Activated CD8-positive, alpha-beta T cell treated with anti-CD3 and anti-CD28 coated beads for 36 hours (primary cell): ENCODE results near the gene LTBP3. TPM values are rescaled to one million over a fixed set of nuclear protein-coding genes. Genes with fewer than 3 reads are reported as not detected.

Experiments
- ATAC-seq: fragments of 200-7000 bp; cut with Tn5 transposase; one replicate; pipeline ENCODE4 v1.10.0; 2021; ENCODE audit warnings: mild to moderate bottlenecking, moderate library complexity
- CTCF ChIA-PET: fragments of 350-600 bp; sonication (Branson Sonifier 250); formaldehyde crosslinking; loops from one replicate; lab custom pipeline; 2021; ENCODE audit warnings: antibody characterized with exemption; lab: Charles Lee
- POLR2A ChIA-PET: fragments of 350-600 bp; sonication (Branson Sonifier 250); formaldehyde crosslinking; loops from one replicate; lab custom pipeline; 2021; ENCODE audit warnings: antibody characterized with exemption; lab: Charles Lee
- DNase-seq: peaks from one replicate; pipeline ENCODE4 v3.0.0-alpha.2; 2020
- H3K27ac Mint-ChIP-seq: one replicate; pipeline ENCODE4 v1.8.0; 2021; ENCODE audit warnings: mild to moderate bottlenecking, mixed read lengths
- H3K27me3 Mint-ChIP-seq: one replicate; pipeline ENCODE4 v1.8.0; 2021; ENCODE audit warnings: mixed read lengths
- H3K36me3 Mint-ChIP-seq: one replicate; pipeline ENCODE4 v1.8.0; 2021; ENCODE audit warnings: low read depth, mixed read lengths
- H3K4me1 Mint-ChIP-seq: one replicate; pipeline ENCODE4 v1.8.0; 2021; ENCODE audit warnings: low read depth, mixed read lengths
- H3K4me3 Mint-ChIP-seq: one replicate; pipeline ENCODE4 v1.8.0; 2021; ENCODE audit warnings: mild to moderate bottlenecking, moderate library complexity, mixed read lengths
- H3K9me3 Mint-ChIP-seq: one replicate; pipeline ENCODE4 v1.8.0; 2021; ENCODE audit warnings: mixed read lengths
- intact Hi-C: fragments of 100-400 bp; cut with micrococcal nuclease; formaldehyde crosslinking; loops from one replicate; pipeline ENCODE4 v1.10.0; 2022
- total RNA-seq, 2 experiments: library from RNA; stranded (reverse); gene quantifications; one replicate each; pipeline ENCODE4 v1.2.3, GENCODE V29; 2021
- TF ChIP-seq, protein P1 (sequence below): fragments of 200-600 bp; IDR thresholded peaks from one replicate; pipeline ENCODE4 v1.8.0; 2022; ENCODE audit warnings: antibody characterized with exemption, mild to moderate bottlenecking

LTBP3 gene
- total RNA-seq, 2 experiments from 2014 or later = 55.4 to 56.0 TPM

DNA sequence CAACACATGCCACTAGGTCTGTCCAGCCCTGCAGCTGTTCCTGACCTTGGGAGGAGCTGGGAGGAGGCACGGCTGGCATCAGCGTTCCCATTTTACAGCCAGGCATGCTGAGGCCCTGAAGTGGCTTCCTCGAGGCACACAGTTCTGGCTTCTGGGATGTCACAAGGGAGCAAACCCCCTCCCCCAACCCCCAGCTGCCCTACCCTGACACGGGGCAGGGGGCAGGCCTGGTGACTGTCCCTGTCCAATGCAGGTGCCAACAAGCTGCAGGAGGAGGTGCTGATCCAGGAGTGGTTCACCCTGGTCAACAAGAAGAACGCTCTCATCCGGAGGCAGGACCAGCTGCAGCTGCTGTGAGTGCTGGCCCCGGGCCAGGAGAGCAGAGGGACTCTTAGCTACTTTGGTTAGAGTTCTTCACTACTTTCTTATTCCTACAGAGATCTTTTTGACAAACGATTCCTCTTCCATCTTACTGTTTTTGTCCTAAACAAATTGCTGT lies 32.1 kb upstream of the LTBP3 start:
- H3K4me1 Mint-ChIP-seq = peaks cover 45% of the 10 kb centered on the region
- DNase-seq (no peak), ATAC-seq (no peak)
- POLR2A ChIA-PET = interaction anchor here (2.0 to 6.7 kb wide), 4 partner anchors 13 to 24 kb away, joined by 9 to 87 read pairs (median 32); partner anchors contain the start of genes EHBP1L1, FAM89B, MAP3K11 and PCNX3
- H3K27ac Mint-ChIP-seq = peak overlapping the region; percentile 74
- no peaks in the 10 kb centered on the region for H3K9me3 Mint-ChIP-seq
- peaks cover 22% of the 10 kb centered on the region for H3K36me3 Mint-ChIP-seq
- H3K4me3 Mint-ChIP-seq = no peak overlapping the region
- intact Hi-C loops = no loop called here
- CTCF ChIA-PET = interaction anchor here (0.7 to 7.6 kb wide), 12 partner anchors 12 to 390 kb away, joined by 3 to 84 read pairs (median 6); partner anchors contain the start of genes EHBP1L1, FAM89B, PCNX3 and RELA
- H3K27me3 Mint-ChIP-seq = no peaks in the 10 kb centered on the region
- TF ChIP-seq, protein P1, sequence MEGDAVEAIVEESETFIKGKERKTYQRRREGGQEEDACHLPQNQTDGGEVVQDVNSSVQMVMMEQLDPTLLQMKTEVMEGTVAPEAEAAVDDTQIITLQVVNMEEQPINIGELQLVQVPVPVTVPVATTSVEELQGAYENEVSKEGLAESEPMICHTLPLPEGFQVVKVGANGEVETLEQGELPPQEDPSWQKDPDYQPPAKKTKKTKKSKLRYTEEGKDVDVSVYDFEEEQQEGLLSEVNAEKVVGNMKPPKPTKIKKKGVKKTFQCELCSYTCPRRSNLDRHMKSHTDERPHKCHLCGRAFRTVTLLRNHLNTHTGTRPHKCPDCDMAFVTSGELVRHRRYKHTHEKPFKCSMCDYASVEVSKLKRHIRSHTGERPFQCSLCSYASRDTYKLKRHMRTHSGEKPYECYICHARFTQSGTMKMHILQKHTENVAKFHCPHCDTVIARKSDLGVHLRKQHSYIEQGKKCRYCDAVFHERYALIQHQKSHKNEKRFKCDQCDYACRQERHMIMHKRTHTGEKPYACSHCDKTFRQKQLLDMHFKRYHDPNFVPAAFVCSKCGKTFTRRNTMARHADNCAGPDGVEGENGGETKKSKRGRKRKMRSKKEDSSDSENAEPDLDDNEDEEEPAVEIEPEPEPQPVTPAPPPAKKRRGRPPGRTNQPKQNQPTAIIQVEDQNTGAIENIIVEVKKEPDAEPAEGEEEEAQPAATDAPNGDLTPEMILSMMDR = no peak

DNA sequence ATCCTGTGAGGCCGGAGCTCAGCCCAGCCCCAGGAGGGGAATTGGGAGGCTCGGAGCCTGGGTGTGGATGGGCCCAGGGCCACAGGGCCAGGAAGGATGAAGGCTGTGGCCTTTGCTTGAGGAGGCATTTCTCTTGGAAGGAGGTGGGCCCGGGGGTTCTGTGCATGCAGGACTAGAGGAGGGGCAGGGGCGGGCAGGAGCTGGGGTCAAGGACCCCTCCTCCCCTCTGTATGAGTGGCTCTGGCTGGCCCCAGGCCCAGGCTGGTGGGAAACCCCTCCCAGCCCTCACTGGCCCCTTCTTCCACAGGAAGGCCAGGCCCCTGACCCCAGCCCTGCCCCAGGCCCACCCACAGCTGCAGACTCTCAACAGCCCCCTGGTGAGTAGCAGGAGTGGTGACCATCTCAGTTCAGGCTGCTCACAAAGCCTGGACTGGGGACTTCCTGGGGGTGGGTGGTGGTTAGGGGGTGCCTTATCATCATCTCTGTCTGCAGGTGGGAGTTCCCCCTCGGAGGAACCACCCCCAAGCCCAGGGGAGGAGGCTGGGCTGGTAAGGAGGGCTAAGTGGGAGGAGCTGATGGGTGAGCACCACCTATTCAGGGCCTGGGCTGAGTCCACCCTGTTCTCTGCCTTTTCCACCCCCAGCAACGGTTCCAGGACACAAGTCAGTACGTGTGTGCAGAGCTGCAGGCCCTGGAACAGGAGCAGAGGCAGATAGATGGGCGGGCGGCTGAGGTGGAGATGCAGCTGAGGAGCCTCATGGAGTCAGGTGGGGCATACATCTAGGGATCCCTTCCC lies 31.5 kb upstream of the LTBP3 start:
- CTCF ChIA-PET = interaction anchor here (0.7 to 7.6 kb wide), 16 partner anchors 13 to 389 kb away, joined by 3 to 84 read pairs (median 6); partner anchors contain the start of genes EHBP1L1, FAM89B, PCNX3 and RELA
- peak overlapping the region; percentile 94 for H3K27ac Mint-ChIP-seq
- DNase-seq (peak; percentile 91), ATAC-seq (peak; percentile 79)
- peaks cover 40% of the 10 kb centered on the region for H3K4me1 Mint-ChIP-seq
- TF ChIP-seq, protein P1 = no peak
- POLR2A ChIA-PET = interaction anchor here (0.8 to 6.7 kb wide), 5 partner anchors 12 to 165 kb away, joined by 3 to 87 read pairs (median 13); partner anchors contain the start of genes EHBP1L1, FAM89B, MAP3K11 and PCNX3
- H3K4me3 Mint-ChIP-seq = no peak overlapping the region
- H3K27me3 Mint-ChIP-seq = no peaks in the 10 kb centered on the region
- no peaks in the 10 kb centered on the region for H3K9me3 Mint-ChIP-seq
- intact Hi-C loops = loop anchor here (2.0 kb wide), 1 partner anchor 15 kb away; no protein-coding TSS in a partner anchor
- peaks cover 22% of the 10 kb centered on the region for H3K36me3 Mint-ChIP-seq

DNA sequence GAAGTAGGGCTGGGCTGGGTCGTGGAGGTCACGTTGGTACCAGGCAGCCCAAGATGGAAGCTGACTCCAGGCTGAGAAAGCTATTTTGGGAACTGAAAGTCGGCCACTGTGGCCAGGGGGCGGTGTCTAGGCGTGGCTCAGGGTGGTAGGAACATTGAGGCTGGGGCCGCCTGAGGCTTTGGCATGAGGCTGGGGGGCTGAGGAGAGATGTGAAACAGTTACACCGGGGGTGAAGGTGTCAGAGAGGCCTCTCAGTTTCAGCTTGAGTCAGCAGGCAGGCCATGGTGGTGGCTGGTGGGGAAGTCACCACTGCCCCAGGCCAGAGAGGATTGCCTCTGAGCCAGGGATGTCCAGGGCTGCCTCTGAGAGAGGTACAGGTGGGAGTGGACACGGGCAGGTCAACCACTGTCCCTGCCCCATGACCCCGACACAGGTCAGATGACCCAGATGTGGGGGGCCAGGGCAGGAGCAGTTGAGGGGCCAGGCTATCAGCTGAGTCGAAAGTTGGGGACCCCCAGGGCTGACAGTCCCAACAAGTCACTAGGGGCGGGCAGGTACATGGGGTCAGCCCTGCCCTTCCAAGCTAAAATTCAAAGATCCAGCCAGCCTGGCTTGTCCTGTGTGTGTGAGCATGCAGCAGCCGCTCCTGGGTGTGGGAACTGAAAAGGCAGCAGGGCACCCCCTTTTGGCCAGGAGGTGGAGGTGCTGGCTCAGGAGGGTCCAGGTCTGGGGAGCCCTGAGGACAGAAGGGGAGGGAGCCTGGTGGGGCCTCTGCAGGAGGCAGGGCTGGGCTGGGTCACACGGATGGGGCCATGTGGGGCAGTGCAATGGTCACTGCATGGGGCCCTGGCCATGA lies 30.3 kb upstream of the LTBP3 start:
- H3K4me1 Mint-ChIP-seq = peaks cover 40% of the 10 kb centered on the region
- ATAC-seq (peak; percentile 76), DNase-seq (peak; percentile 93)
- ChIA-PET POLR2A (interaction anchor here (0.7 to 6.7 kb wide), 19 partner anchors 11 to 284 kb away, joined by 3 to 87 read pairs (median 4); partner anchors contain the start of genes EFEMP2, EHBP1L1, FAM89B and MAP3K11), CTCF (interaction anchor here (0.6 to 7.6 kb wide), 25 partner anchors 9 to 191 kb away, joined by 3 to 84 read pairs (median 5); partner anchors contain the start of genes EHBP1L1, FAM89B, PCNX3 and RELA)
- no peaks in the 10 kb centered on the region for H3K27me3 Mint-ChIP-seq
- TF ChIP-seq, protein P1 = peak; percentile 75
- H3K4me3 Mint-ChIP-seq = peak overlapping the region; percentile 36
- no peaks in the 10 kb centered on the region for H3K9me3 Mint-ChIP-seq
- H3K27ac Mint-ChIP-seq = peak overlapping the region; percentile 94
- H3K36me3 Mint-ChIP-seq = peaks cover 27% of the 10 kb centered on the region
- intact Hi-C loops = loop anchor here (2.0 kb wide), 1 partner anchor 14 kb away; no protein-coding TSS in a partner anchor

DNA sequence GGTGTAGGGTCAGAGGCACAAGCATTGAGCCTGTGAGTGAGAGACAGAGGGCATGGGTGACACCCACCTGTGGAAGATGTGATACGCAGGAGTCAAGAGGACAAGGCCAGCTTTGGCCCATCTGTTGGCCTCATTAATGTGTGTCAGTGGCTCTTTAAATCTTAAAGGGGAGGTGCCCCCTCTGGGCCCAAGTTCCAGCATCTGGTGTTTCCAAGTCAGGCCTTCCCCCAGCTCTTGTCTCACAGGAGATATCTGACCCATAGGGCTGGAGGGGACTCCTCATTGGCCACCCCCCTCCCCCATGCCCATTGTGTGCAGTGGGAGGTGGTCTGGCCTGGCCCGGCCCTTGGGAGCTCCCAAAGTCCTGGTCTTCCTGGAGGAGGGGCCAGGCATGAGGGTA lies 28.5 kb upstream of the LTBP3 start:
- Mint-ChIP-seq H3K27me3 (no peaks in the 10 kb centered on the region), H3K4me3 (no peak overlapping the region), H3K4me1 (peaks cover 42% of the 10 kb centered on the region), H3K27ac (no peak overlapping the region), H3K9me3 (no peaks in the 10 kb centered on the region), H3K36me3 (peaks cover 33% of the 10 kb centered on the region)
- intact Hi-C loops = no loop called here
- no peak for ATAC-seq
- DNase-seq = no peak
- POLR2A ChIA-PET = interaction anchor here (0.8 to 6.7 kb wide), 9 partner anchors 9 to 88 kb away, joined by 3 to 87 read pairs (median 4); partner anchors contain the start of genes EHBP1L1, FAM89B, KCNK7 and MALAT1
- CTCF ChIA-PET = interaction anchor here (0.8 to 7.6 kb wide), 7 partner anchors 8 to 46 kb away, joined by 3 to 84 read pairs (median 12); partner anchors contain the start of genes EHBP1L1, FAM89B and KCNK7
- TF ChIP-seq, protein P1 = no peak
